Heart left ventricle (tissue), 13 donors: ENCODE results near the gene TAP1.

Experiments used
- POLR2A ChIP-seq, 2 donors: fragments of 450-650 bp; IDR thresholded peaks; one replicate each; pipeline ENCODE4 v1.6.1; 2017; ENCODE audit warnings: antibody characterized with exemption in 2 of 2, mild to moderate bottlenecking in 2 of 2, moderate library complexity in 2 of 2
- TF ChIP-seq, protein P1 (sequence below), 12 donors: fragments of 200-600 bp; sonication (generic) in 4 of 12; IDR thresholded peaks; one replicate each; pipeline versions ENCODE4 v1.5.0 to v1.8.0; 2018 to 2022; ENCODE audit warnings: antibody characterized with exemption in 12 of 12, mild to moderate bottlenecking in 5 of 12
- donor health status: ischemic (EF 13 %, LVEDD 7.1; RV severe dilation, severe dysfunction).
- donor health status: DM: no; HTN: yes; CAD: no.
- donor health status: DM: no; HTN: no; CAD: no.
- donor health status: ischemic (EF 25% LVEDD 6.9; RV normal size, moderate dysfunction).
- donor health status: ischemic (EF 25% LVEDD 5.7; RV mildly dilated, moderate dysfunction).
- donor health status: ischemic (EF 35%, LVEDD 5.7; RV mildly dilated, moderate dysfunction).
- donor health status: nonischemic (EF 11% LVEDD 7.7; RV severe dilation, severe dysfunction).
- donor health status: DM: yes; HTN: yes; CAD: no.
- donor health status: PGD.
- donor health status: ischemic (EF 29% LVEDD 5.4; RV normal size, mild dysfunction).
- donor health status: nonischemic (EF 23%, LVEDD 6.1; RV moderate dilation, normal function).

DNA sequence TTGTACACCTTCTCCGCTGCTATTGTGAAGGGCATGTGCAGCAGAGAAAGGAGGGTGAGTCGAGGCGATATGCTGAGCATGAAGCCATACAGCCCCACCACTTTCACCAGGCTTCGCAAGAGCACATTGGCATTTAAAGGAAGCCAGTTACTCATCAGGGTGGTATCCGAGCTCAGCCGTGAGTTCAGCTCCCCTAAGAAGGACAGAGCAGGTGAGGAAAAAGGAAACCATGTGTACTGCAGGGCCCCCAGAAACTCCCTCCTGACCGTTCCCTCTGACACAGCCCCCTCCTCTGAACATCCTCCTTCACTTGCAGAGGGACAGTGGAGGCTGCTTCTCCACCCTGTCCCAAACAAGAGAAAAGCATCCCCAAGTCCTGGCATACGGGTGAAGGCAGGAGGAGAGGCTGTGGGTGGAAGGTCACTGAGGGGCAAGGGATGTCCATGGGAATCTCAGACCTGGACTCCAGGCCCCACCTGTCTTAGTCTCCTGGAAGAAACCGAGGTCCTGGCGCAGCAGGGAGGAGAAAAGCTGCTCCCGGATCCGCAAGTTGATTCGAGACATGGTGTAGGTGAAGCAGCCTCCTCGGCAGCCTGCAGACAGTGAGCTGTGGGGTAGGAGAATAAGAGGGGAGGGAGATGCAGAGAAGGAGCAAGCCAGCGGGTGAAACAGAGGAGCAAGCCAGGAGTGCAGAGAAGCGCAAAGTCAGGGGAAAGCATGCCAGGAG lies 18.2 kb downstream of the TAP1 start:
- TF ChIP-seq, protein P1, sequence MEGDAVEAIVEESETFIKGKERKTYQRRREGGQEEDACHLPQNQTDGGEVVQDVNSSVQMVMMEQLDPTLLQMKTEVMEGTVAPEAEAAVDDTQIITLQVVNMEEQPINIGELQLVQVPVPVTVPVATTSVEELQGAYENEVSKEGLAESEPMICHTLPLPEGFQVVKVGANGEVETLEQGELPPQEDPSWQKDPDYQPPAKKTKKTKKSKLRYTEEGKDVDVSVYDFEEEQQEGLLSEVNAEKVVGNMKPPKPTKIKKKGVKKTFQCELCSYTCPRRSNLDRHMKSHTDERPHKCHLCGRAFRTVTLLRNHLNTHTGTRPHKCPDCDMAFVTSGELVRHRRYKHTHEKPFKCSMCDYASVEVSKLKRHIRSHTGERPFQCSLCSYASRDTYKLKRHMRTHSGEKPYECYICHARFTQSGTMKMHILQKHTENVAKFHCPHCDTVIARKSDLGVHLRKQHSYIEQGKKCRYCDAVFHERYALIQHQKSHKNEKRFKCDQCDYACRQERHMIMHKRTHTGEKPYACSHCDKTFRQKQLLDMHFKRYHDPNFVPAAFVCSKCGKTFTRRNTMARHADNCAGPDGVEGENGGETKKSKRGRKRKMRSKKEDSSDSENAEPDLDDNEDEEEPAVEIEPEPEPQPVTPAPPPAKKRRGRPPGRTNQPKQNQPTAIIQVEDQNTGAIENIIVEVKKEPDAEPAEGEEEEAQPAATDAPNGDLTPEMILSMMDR (IDR thresholded peaks at IDR 0.05): no peak
- no peak for TF ChIP-seq POLR2A (IDR thresholded peaks at IDR 0.05)
